ENCODE data around the gene CFL1.

GRCh38 chr11:65858681-65859087 is 704 bp upstream of the CFL1 start:
- TF ChIP-seq EP300 (IDR thresholded peaks at IDR 0.05) = no peak
- TF ChIP-seq CTCF (IDR thresholded peaks at IDR 0.05) = no peak

Measured in ovary (tissue), 3 donors.